ENCODE results near the gene CCDC141. TPM values are rescaled to one million over a fixed set of nuclear protein-coding genes. Genes with fewer than 3 reads are reported as not detected.

The CCDC141 gene
- total RNA-seq, 1 donor from 2014 or later = 0.78 TPM

DNA sequence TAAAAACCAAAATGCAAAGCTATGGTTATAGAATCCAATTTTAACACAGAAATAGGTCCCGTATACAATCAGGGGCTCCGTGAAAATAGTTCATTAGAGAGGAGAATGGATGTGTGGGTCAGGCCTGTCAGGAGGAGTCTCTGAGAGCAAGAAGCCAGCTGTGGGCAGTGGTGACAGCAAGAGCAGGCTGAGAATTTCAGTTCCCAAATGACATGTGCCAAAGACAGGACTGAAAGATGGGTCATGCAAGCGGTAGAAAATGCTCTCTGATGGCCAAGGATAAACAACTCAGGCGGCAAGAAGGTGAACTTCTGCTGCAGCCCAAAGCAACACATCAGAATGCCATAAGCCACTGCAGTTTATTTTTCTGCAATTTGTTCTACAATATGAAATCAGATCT is 100.4 kb downstream of the CCDC141 start:
- H3K4me3 Mint-ChIP-seq = no peak overlapping the region
- intact Hi-C loops (cut with micrococcal nuclease) = no loop called here
- H3K4me1 Mint-ChIP-seq (ENCODE audit: low read depth) = no peaks in the 10 kb centered on the region
- no peak for DNase-seq (ENCODE audit: low spot score)
- H3K27me3 Mint-ChIP-seq (ENCODE audit: insufficient read depth) = no peaks in the 10 kb centered on the region
- H3K27ac Mint-ChIP-seq = no peak overlapping the region
- no peaks in the 10 kb centered on the region for H3K9me3 Mint-ChIP-seq
- H3K36me3 Mint-ChIP-seq (ENCODE audit: low read depth) = no peaks in the 10 kb centered on the region

DNA sequence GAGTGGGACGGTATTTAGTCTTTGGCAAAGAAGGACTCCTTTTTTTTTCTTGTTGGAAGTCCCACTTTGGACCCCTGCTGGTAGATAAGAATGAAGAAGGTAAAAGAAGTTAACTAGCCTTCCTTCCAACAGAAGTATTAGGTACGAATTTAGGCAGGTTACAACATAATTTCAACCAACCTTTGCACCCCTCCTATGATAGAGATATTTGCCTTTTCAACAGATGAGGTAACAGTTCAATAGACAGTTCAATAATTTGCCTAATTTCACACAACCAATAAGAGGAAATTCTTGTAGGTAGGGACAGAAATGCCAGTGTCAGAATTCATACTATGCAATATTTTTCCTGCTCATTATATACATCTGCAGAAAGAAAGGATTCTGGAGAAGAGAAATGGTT is 100.8 kb downstream of the CCDC141 start:
- Mint-ChIP-seq H3K27me3 (ENCODE audit: insufficient read depth) (no peaks in the 10 kb centered on the region), H3K4me1 (ENCODE audit: low read depth) (no peaks in the 10 kb centered on the region), H3K4me3 (no peak overlapping the region), H3K9me3 (no peaks in the 10 kb centered on the region), H3K36me3 (ENCODE audit: low read depth) (no peaks in the 10 kb centered on the region), H3K27ac (no peak overlapping the region)
- intact Hi-C loops (cut with micrococcal nuclease) = no loop called here
- DNase-seq (ENCODE audit: low spot score) = no peak

DNA sequence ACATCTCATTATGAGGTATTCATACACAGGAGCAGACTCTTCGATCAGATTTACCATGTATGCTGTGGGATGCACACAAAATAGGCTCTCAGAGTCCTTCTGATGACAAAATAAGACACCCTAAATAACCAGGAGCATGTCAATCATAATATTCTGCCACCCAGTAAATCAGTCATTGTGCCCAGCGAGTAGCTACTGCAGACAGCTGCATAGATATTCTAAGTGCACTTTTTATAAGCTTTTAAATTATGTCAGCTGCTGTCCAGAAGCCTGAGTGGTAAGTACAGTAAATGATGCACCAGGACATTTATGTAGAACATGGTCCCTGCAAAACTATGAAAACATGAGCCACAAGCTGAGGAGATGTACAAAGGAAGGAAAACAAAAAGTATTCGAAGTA is 102.9 kb downstream of the CCDC141 start:
- H3K4me3 Mint-ChIP-seq = no peak overlapping the region
- no peaks in the 10 kb centered on the region for H3K4me1 Mint-ChIP-seq (ENCODE audit: low read depth)

DNA sequence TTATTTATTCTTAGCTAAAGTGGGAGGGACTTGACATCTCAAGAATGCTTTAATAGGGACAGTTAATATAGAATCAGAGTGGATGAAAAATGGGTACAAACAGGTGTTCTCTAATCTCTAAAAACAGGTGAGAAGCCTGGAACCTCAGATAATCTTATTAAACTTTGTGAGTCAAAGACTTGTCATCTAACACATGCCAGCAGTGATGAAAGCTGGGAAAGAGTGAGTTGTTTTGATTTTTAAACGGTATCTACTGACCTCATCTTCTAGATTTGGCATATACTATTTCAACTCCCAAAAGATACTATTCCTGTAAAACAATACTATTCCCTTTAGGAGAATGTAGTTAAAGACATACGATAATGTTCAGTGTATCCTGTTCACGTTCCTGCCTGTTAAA is 103.4 kb downstream of the CCDC141 start:
- intact Hi-C loops (cut with micrococcal nuclease) = no loop called here
- Mint-ChIP-seq H3K9me3 (no peaks in the 10 kb centered on the region), H3K4me1 (ENCODE audit: low read depth) (no peaks in the 10 kb centered on the region), H3K27me3 (ENCODE audit: insufficient read depth) (no peaks in the 10 kb centered on the region), H3K27ac (no peak overlapping the region), H3K4me3 (no peak overlapping the region), H3K36me3 (ENCODE audit: low read depth) (no peaks in the 10 kb centered on the region)
- DNase-seq (ENCODE audit: low spot score) = no peak

More for the DNA sequence above, 102.9 kb downstream of the CCDC141 start:
- intact Hi-C loops (cut with micrococcal nuclease) = no loop called here
- Mint-ChIP-seq H3K27me3 (ENCODE audit: insufficient read depth) (no peaks in the 10 kb centered on the region), H3K9me3 (no peaks in the 10 kb centered on the region), H3K27ac (no peak overlapping the region), H3K36me3 (ENCODE audit: low read depth) (no peaks in the 10 kb centered on the region)
- DNase-seq (ENCODE audit: low spot score) = no peak

DNA sequence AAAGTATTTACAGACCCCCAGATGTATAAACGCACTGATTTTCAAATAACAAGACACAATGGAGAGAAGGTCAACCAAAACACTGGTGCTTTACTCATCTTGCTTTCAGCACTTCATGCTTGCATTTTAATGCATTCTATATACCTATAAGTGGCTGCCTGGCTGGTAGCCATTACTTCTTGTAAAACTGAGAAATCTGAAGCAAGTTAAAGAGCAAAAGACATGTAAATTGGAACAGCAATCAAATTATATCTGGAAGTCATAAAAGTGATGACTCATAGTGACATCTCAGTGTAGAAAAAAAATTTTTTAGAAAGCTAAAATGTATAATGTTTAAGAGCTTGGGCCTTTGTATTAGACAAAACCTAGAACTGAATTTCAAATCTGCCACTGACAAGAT is 106.2 kb downstream of the CCDC141 start:
- no peaks in the 10 kb centered on the region for H3K27me3 Mint-ChIP-seq (ENCODE audit: insufficient read depth)
- no peak overlapping the region for H3K27ac Mint-ChIP-seq
- no peak overlapping the region for H3K4me3 Mint-ChIP-seq
- no peak for DNase-seq (ENCODE audit: low spot score)
- intact Hi-C loops (cut with micrococcal nuclease) = no loop called here
- no peaks in the 10 kb centered on the region for H3K4me1 Mint-ChIP-seq (ENCODE audit: low read depth)
- H3K9me3 Mint-ChIP-seq = peaks cover 4% of the 10 kb centered on the region
- H3K36me3 Mint-ChIP-seq (ENCODE audit: low read depth) = no peaks in the 10 kb centered on the region

DNA sequence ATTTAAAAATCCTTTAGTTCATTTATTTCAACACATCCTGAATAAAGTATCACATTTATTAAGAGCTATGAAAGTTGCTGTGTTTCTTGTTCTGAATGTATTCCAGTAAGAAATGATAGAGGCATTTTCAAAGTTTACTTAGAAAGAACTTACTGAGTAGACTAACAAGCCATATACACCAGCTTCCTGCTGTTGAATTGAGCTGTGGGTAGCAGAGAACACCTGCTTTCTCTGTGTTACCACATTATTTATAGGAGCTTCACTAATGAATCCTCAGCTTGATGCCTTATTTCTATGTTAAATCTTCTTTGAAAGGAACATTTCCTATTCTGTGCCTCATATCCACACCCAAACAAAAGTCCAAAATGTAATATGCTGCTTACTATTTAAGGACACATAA is 115.4 kb downstream of the CCDC141 start:
- peaks cover 16% of the 10 kb centered on the region for H3K9me3 Mint-ChIP-seq
- H3K4me1 Mint-ChIP-seq (ENCODE audit: low read depth) = no peaks in the 10 kb centered on the region
- H3K27me3 Mint-ChIP-seq (ENCODE audit: insufficient read depth) = no peaks in the 10 kb centered on the region
- no peaks in the 10 kb centered on the region for H3K36me3 Mint-ChIP-seq (ENCODE audit: low read depth)
- no peak overlapping the region for H3K4me3 Mint-ChIP-seq
- DNase-seq (ENCODE audit: low spot score) = no peak
- no peak overlapping the region for H3K27ac Mint-ChIP-seq
- intact Hi-C loops (cut with micrococcal nuclease) = no loop called here

DNA sequence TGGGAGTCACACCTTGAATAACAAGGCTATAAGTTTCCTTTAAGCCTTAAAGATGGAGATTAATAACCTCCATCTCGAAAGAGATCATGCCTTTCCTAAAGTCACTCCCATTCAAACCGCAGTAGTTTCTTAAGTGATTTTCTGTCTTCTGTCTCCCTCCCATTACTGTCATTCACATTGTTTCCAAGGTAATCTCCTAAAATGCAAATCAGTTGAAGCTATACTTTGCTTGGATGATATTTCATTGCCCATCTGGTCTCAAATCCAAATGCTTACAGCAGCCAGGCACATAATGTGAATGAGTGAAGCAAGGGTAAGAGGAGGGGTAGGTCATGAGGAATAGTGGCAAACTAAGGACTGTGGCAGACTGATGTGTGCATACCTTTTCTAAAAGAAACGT is 116.4 kb downstream of the CCDC141 start:
- intact Hi-C loops (cut with micrococcal nuclease) = no loop called here
- H3K27ac Mint-ChIP-seq = no peak overlapping the region
- H3K4me3 Mint-ChIP-seq = no peak overlapping the region
- no peaks in the 10 kb centered on the region for H3K36me3 Mint-ChIP-seq (ENCODE audit: low read depth)
- no peaks in the 10 kb centered on the region for H3K4me1 Mint-ChIP-seq (ENCODE audit: low read depth)
- H3K9me3 Mint-ChIP-seq = peaks cover 16% of the 10 kb centered on the region
- no peaks in the 10 kb centered on the region for H3K27me3 Mint-ChIP-seq (ENCODE audit: insufficient read depth)
- DNase-seq (ENCODE audit: low spot score) = no peak

DNA sequence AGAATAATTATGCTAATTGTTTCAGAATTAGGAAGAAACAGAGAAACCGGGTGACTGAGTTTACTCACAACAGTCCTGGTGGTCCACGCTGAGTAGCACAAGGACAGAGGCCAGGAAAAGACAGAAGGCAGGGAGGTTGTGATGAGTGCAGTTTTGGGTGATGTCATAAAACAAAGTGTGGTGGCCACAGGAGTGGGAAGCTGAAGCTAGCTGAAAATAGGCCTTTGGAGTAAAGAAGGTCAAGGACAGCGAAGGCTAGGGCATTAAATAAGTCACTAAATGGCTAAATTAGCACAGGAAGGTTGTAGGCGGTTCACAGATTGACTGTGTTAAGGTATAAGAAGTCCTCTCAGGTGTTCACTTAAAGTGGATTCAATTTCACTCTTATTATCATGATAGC is 121.9 kb downstream of the CCDC141 start:
- Mint-ChIP-seq H3K27me3 (ENCODE audit: insufficient read depth) (no peaks in the 10 kb centered on the region), H3K27ac (no peak overlapping the region), H3K9me3 (no peaks in the 10 kb centered on the region), H3K4me3 (no peak overlapping the region), H3K4me1 (ENCODE audit: low read depth) (no peaks in the 10 kb centered on the region), H3K36me3 (ENCODE audit: low read depth) (no peaks in the 10 kb centered on the region)
- intact Hi-C loops (cut with micrococcal nuclease) = no loop called here
- DNase-seq (ENCODE audit: low spot score) = no peak

DNA sequence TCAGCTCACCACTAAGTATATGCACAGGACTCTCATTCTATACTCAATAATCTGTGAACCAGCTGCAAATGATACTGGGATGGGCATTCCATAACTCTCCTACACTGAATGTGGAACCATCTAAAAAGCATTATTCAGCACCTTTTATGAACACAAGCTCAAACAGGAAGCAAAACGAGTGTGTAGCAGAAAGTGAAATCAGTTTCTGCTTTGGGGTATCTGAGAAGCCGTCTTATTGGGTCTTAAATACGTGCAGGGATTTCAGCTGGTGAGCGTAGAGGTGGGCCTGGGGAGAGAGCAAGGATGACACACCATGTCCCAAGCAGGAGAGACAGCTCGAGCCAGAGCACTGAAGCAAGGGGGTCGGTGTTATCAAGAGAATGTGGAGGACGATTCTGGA is 122.8 kb downstream of the CCDC141 start:
- no peaks in the 10 kb centered on the region for H3K9me3 Mint-ChIP-seq
- no peak for DNase-seq (ENCODE audit: low spot score)

DNA sequence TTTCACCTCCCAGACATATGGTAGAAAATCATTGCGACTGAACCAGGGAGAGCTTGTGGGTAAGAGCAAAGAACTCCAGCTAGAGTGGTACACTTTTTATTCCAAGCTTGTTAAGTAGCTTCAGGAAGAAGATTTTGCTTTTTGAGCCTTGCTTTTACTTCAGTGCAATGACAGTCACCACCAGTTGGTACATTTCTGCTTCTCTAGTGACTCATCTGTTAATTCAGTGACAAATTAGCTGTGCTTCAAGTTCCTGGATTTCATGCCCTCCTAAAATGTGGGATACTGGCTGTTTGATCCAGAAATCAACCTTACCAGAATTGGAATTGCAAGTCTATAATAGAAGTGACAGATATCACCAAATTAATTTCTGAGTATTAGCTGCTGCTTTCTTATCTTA is 125.1 kb downstream of the CCDC141 start:
- intact Hi-C loops (cut with micrococcal nuclease) = no loop called here
- Mint-ChIP-seq H3K4me1 (ENCODE audit: low read depth) (no peaks in the 10 kb centered on the region), H3K36me3 (ENCODE audit: low read depth) (no peaks in the 10 kb centered on the region), H3K9me3 (no peaks in the 10 kb centered on the region), H3K27ac (no peak overlapping the region), H3K27me3 (ENCODE audit: insufficient read depth) (no peaks in the 10 kb centered on the region), H3K4me3 (no peak overlapping the region)
- DNase-seq (ENCODE audit: low spot score) = no peak

More for the DNA sequence above, 122.8 kb downstream of the CCDC141 start:
- Mint-ChIP-seq H3K27ac (no peak overlapping the region), H3K36me3 (ENCODE audit: low read depth) (no peaks in the 10 kb centered on the region), H3K4me1 (ENCODE audit: low read depth) (no peaks in the 10 kb centered on the region), H3K4me3 (no peak overlapping the region), H3K27me3 (ENCODE audit: insufficient read depth) (no peaks in the 10 kb centered on the region)
- intact Hi-C loops (cut with micrococcal nuclease) = no loop called here

DNA sequence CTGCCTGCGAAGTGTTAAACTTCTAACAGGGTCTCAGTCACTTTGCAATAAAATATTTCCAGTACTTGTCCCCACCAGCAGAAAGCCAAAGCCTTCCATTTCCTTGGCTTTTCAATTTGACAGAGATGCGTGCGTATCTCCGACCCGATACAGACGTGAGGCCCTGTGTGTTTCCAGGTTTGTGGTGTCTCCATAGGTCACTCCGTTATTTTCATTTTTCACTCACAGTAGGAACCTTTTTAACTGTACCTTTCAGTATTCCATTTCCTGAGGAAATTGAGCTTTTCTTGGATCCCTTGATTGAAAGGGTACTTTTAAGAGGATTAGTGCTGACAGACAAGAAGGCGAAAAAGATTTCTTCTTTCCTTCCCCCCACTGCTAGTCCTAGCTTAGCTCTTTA is 126.4 kb downstream of the CCDC141 start:
- H3K4me1 Mint-ChIP-seq (ENCODE audit: low read depth) = no peaks in the 10 kb centered on the region
- H3K9me3 Mint-ChIP-seq = no peaks in the 10 kb centered on the region
- DNase-seq (ENCODE audit: low spot score) = no peak
- no peak overlapping the region for H3K27ac Mint-ChIP-seq
- H3K36me3 Mint-ChIP-seq (ENCODE audit: low read depth) = no peaks in the 10 kb centered on the region
- H3K27me3 Mint-ChIP-seq (ENCODE audit: insufficient read depth) = no peaks in the 10 kb centered on the region
- intact Hi-C loops (cut with micrococcal nuclease) = no loop called here
- H3K4me3 Mint-ChIP-seq = no peak overlapping the region

DNA sequence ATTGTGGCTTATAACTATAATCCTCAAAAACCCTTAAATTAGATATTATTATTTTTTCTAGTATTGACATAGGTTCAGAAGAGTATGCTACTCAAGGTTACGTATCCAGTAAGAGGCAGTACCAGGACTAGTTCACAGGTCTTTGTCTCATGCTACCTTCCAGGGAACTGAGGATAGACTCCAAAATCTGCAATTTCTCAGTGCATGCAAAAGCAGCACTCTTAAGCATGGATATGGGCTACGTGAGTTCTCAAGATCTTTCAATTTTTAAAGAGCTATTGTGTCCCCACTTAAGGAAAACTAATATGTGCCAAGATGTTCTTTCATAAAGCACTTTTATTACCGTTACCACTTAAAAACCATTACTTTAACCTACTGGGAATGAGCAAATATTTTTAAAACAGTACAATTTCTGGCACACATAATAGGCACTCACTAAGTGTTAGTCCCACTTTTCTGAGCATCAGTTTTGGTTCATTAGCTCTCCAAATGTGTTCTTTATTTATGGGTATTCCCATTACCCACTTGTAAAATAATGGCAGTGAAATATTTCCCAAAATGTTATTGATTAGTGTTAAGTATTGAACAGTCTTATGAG is 128.9 kb downstream of the CCDC141 start:
- H3K4me3 Mint-ChIP-seq = no peak overlapping the region
- intact Hi-C loops (cut with micrococcal nuclease) = no loop called here
- no peaks in the 10 kb centered on the region for H3K9me3 Mint-ChIP-seq

DNA sequence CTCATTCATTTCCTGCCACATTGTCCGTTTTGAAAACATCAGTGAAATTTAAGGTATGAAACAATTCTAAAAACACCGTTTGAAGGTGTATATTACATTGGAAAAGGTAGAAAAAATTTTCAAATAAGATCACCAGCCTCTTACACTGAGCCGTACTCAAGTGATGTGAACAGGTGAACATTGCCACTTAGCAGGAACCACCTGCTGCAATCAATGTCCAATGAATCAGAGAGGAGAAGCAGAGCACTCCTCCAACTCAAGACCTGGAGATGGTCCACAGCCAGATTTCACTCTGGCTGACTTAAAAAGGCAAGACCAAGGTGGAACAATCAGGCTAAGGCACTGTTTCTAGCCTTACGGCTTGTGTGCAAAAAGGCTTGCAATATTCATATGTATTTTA is 132.4 kb downstream of the CCDC141 start:
- DNase-seq (ENCODE audit: low spot score) = no peak
- intact Hi-C loops (cut with micrococcal nuclease) = no loop called here
- Mint-ChIP-seq H3K36me3 (ENCODE audit: low read depth) (no peaks in the 10 kb centered on the region), H3K4me3 (no peak overlapping the region), H3K9me3 (no peaks in the 10 kb centered on the region), H3K27me3 (ENCODE audit: insufficient read depth) (no peaks in the 10 kb centered on the region), H3K27ac (no peak overlapping the region), H3K4me1 (ENCODE audit: low read depth) (no peaks in the 10 kb centered on the region)

More for the DNA sequence above, 128.9 kb downstream of the CCDC141 start:
- DNase-seq (ENCODE audit: low spot score) = no peak
- Mint-ChIP-seq H3K27me3 (ENCODE audit: insufficient read depth) (no peaks in the 10 kb centered on the region), H3K27ac (no peak overlapping the region), H3K36me3 (ENCODE audit: low read depth) (no peaks in the 10 kb centered on the region), H3K4me1 (ENCODE audit: low read depth) (no peaks in the 10 kb centered on the region)

All from activated T-helper 1 cell treated with anti-CD3 and anti-CD28 coated beads, Interleukin-12 subunit alpha, Interleukin-12 subunit beta, Interleukin-2, Interleukin-4 antibody, amounts not matched to agents 30 ng/mL and 10 ng/mL and 1 ng/mL, durations not matched to agents 14 hours and 24 hours and 36 hours (primary cell).